ENCODE results near the gene SLC8A1.

The SLC8A1 gene

DNA sequence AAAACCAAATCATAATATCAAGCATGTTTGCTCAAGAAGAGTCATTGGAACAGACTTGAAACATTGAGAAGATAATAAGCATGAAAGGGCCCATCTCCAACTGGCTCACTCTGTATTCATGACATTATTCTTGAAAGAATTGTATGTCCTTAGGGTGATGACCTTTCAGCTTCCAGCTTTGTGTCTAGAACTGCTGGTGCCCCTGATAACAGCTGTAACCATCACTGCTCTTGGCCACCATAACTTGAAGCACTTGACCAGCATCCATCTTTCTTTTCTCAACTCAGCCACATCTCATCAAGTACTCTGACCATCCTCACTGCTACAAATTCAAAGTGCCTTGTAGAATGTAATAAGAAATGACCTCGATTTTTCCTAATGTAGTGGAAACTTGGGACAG lies 289.9 kb downstream of the SLC8A1 start:
- H3K14ac ChIP-seq (ENCODE audit: low read length): no peak overlapping the region
- H2BK12ac ChIP-seq (ENCODE audit: low read length): no peak overlapping the region
- H3K23ac ChIP-seq (ENCODE audit: low read length): no peak overlapping the region
- no peak overlapping the region for H3K27ac ChIP-seq (ENCODE audit: low read depth, low read length)
- H4K12ac ChIP-seq (ENCODE audit: low read depth, low read length): no peak overlapping the region
- no peak overlapping the region for H2BK5ac ChIP-seq (ENCODE audit: low read depth, low read length, poor library complexity)
- no peak for DNase-seq
- H4K8ac ChIP-seq (ENCODE audit: low read depth, low read length): no peak overlapping the region
- no CpG with 5 or more reads among the region's 1 CpG for WGBS (ENCODE audit: extremely low coverage, insufficient coverage, insufficient read length)
- H3K4me1 ChIP-seq (ENCODE audit: control insufficient read depth in 1 of 2, insufficient read depth in 2 of 2, low read length in 2 of 2): peaks cover 0 to 9% of the 10 kb centered on the region in 2 experiments
- no peak overlapping the region for H3K9ac ChIP-seq (ENCODE audit: low read length)
- H4K91ac ChIP-seq (ENCODE audit: low read depth, low read length): no peak overlapping the region
- no peaks in the 10 kb centered on the region for H3K79me2 ChIP-seq (ENCODE audit: control insufficient read depth, insufficient read depth, low read length, poor library complexity)
- H2AK5ac ChIP-seq (ENCODE audit: low read length): no peak overlapping the region
- no peak overlapping the region for H3K18ac ChIP-seq (ENCODE audit: low read length)
- H2AFZ ChIP-seq (ENCODE audit: insufficient read depth, low read length, poor library complexity): no peak overlapping the region
- peaks cover 2% of the 10 kb centered on the region for H3K79me1 ChIP-seq (ENCODE audit: low read length)
- H3K27me3 ChIP-seq (ENCODE audit: insufficient read depth, low read length): no peaks in the 10 kb centered on the region
- no peak overlapping the region for H3K4me3 ChIP-seq (ENCODE audit: low read depth, low read length)
- no peak overlapping the region for H2BK120ac ChIP-seq (ENCODE audit: insufficient read depth, low read length, poor library complexity)
- H3K4me2 ChIP-seq (ENCODE audit: low read length): no peak overlapping the region
- no peak overlapping the region for H3K4ac ChIP-seq (ENCODE audit: low read depth, low read length)
- peaks cover 0 to 13% of the 10 kb centered on the region in 2 experiments for H3K36me3 ChIP-seq (ENCODE audit: control insufficient read depth in 1 of 2, insufficient read depth in 2 of 2, low read length in 2 of 2)
- H3K9me3 ChIP-seq (ENCODE audit: insufficient read depth, low read depth, low read length): no peaks in the 10 kb centered on the region

DNA sequence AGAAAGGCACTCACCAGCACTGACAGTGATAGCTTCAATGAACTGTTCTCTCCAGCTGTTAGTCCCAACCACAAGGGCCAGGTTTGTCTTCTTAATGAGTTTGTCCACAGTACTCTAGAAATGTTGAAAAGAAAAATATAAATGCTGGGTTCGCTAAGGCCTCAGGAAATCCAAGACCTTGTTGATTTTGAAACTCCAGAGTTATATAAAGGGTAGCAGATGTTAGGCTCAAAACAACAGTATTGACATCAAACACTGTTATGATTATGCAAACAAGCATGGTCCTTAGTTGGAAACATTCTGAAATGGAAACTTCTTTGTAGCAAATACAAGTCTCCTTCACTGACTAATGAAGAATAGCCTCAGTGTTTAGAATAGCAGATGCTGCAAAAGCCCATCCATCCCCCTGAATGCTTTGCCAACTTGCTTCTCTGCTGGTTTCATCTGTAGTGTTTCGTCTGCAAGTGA lies 291.1 kb downstream of the SLC8A1 start:
- Histone ChIP-seq H4K12ac (ENCODE audit: low read depth, low read length) (no peak overlapping the region), H3K79me2 (ENCODE audit: control insufficient read depth, insufficient read depth, low read length, poor library complexity) (no peaks in the 10 kb centered on the region), H3K4me3 (ENCODE audit: low read depth, low read length) (no peak overlapping the region), H3K18ac (ENCODE audit: low read length) (no peak overlapping the region), H3K79me1 (ENCODE audit: low read length) (no peaks in the 10 kb centered on the region), H2BK5ac (ENCODE audit: low read depth, low read length, poor library complexity) (no peak overlapping the region), H3K9me3 (ENCODE audit: insufficient read depth, low read depth, low read length) (no peaks in the 10 kb centered on the region), H2AFZ (ENCODE audit: insufficient read depth, low read length, poor library complexity) (no peak overlapping the region), H3K27me3 (ENCODE audit: insufficient read depth, low read length) (no peaks in the 10 kb centered on the region), H3K4ac (ENCODE audit: low read depth, low read length) (no peak overlapping the region), H3K4me2 (ENCODE audit: low read length) (no peak overlapping the region), H3K36me3 (ENCODE audit: control insufficient read depth in 1 of 2, insufficient read depth in 2 of 2, low read length in 2 of 2) (peaks cover 0 to 16% of the 10 kb centered on the region in 2 experiments), H2BK12ac (ENCODE audit: low read length) (no peak overlapping the region), H2BK120ac (ENCODE audit: insufficient read depth, low read length, poor library complexity) (no peak overlapping the region), H3K23ac (ENCODE audit: low read length) (no peak overlapping the region), H4K91ac (ENCODE audit: low read depth, low read length) (no peak overlapping the region), H3K27ac (ENCODE audit: low read depth, low read length) (no peak overlapping the region), H3K14ac (ENCODE audit: low read length) (no peak overlapping the region), H2AK5ac (ENCODE audit: low read length) (no peak overlapping the region), H3K4me1 (ENCODE audit: control insufficient read depth in 1 of 2, insufficient read depth in 2 of 2, low read length in 2 of 2) (peaks cover 0 to 9% of the 10 kb centered on the region in 2 experiments), H3K9ac (ENCODE audit: low read length) (no peak overlapping the region), H4K8ac (ENCODE audit: low read depth, low read length) (no peak overlapping the region)
- WGBS (ENCODE audit: extremely low coverage, insufficient coverage, insufficient read length): no CpG with 5 or more reads among the region's 2 CpGs
- no peak for DNase-seq

DNA sequence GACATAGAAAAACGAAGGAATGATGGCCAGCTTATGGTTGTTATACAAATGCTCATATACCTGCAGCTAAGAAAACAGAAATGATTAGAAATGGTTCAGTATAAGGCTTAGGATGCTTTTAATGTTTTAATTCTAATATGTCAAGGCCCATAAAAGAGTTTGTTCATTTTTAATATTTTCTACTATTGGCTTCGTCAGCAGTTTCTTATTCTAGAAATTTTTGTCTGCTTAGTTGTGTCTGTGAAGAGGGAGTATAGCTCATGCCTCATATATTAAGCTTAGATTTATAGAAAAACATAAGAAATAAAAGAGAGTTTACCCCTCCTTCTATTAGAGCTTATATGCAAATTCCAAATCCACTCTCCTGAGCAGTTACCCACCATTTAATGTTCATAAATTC lies 292.6 kb downstream of the SLC8A1 start:
- H3K27me3 ChIP-seq (ENCODE audit: insufficient read depth, low read length): no peaks in the 10 kb centered on the region
- no peak overlapping the region for H3K4ac ChIP-seq (ENCODE audit: low read depth, low read length)
- no peak overlapping the region for H2BK120ac ChIP-seq (ENCODE audit: insufficient read depth, low read length, poor library complexity)
- no peak overlapping the region for H3K23ac ChIP-seq (ENCODE audit: low read length)
- no peaks in the 10 kb centered on the region for H3K79me2 ChIP-seq (ENCODE audit: control insufficient read depth, insufficient read depth, low read length, poor library complexity)
- no peak overlapping the region for H2AFZ ChIP-seq (ENCODE audit: insufficient read depth, low read length, poor library complexity)
- no CpG with 5 or more reads among the region's 2 CpGs for WGBS (ENCODE audit: extremely low coverage, insufficient coverage, insufficient read length)
- H3K4me2 ChIP-seq (ENCODE audit: low read length): no peak overlapping the region
- no peaks in the 10 kb centered on the region for H3K79me1 ChIP-seq (ENCODE audit: low read length)
- H3K4me1 ChIP-seq (ENCODE audit: control insufficient read depth in 1 of 2, insufficient read depth in 2 of 2, low read length in 2 of 2): peaks cover 0 to 3% of the 10 kb centered on the region in 2 experiments
- H4K91ac ChIP-seq (ENCODE audit: low read depth, low read length): no peak overlapping the region
- peaks cover 0 to 16% of the 10 kb centered on the region in 2 experiments for H3K36me3 ChIP-seq (ENCODE audit: control insufficient read depth in 1 of 2, insufficient read depth in 2 of 2, low read length in 2 of 2)
- no peak overlapping the region for H2BK12ac ChIP-seq (ENCODE audit: low read length)
- H3K4me3 ChIP-seq (ENCODE audit: low read depth, low read length): no peak overlapping the region
- H3K18ac ChIP-seq (ENCODE audit: low read length): no peak overlapping the region
- H2AK5ac ChIP-seq (ENCODE audit: low read length): no peak overlapping the region
- no peaks in the 10 kb centered on the region for H3K9me3 ChIP-seq (ENCODE audit: insufficient read depth, low read depth, low read length)
- H3K9ac ChIP-seq (ENCODE audit: low read length): no peak overlapping the region
- H3K14ac ChIP-seq (ENCODE audit: low read length): no peak overlapping the region
- DNase-seq: no peak
- no peak overlapping the region for H4K12ac ChIP-seq (ENCODE audit: low read depth, low read length)
- H2BK5ac ChIP-seq (ENCODE audit: low read depth, low read length, poor library complexity): no peak overlapping the region
- no peak overlapping the region for H4K8ac ChIP-seq (ENCODE audit: low read depth, low read length)
- H3K27ac ChIP-seq (ENCODE audit: low read depth, low read length): no peak overlapping the region

DNA sequence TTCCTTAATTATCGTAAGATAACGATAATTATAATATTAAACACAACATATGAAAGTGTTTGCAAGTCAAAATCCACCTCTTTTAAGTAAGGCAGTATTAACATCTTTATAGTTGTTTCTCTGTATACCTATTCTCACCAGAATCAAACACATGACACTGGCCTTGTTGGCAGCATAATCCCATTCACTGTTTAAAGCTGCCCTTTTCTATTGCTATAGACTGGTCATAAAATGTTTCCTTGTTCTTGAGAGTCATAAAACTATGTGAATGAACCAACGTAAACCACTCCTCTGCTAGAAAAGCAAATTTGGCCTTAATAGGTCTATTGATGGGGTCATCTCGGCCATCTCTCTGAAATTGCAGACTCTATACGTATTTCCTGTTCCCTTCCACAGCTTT lies 293.1 kb downstream of the SLC8A1 start:
- Histone ChIP-seq H4K91ac (ENCODE audit: low read depth, low read length) (no peak overlapping the region), H2AFZ (ENCODE audit: insufficient read depth, low read length, poor library complexity) (no peak overlapping the region), H4K12ac (ENCODE audit: low read depth, low read length) (no peak overlapping the region), H3K4ac (ENCODE audit: low read depth, low read length) (no peak overlapping the region), H3K23ac (ENCODE audit: low read length) (no peak overlapping the region), H3K14ac (ENCODE audit: low read length) (no peak overlapping the region), H3K36me3 (ENCODE audit: control insufficient read depth in 1 of 2, insufficient read depth in 2 of 2, low read length in 2 of 2) (peaks cover 0 to 16% of the 10 kb centered on the region in 2 experiments), H2BK5ac (ENCODE audit: low read depth, low read length, poor library complexity) (no peak overlapping the region), H3K4me1 (ENCODE audit: control insufficient read depth in 1 of 2, insufficient read depth in 2 of 2, low read length in 2 of 2) (peaks cover 0 to 3% of the 10 kb centered on the region in 2 experiments), H3K27me3 (ENCODE audit: insufficient read depth, low read length) (no peaks in the 10 kb centered on the region), H2AK5ac (ENCODE audit: low read length) (no peak overlapping the region), H3K9me3 (ENCODE audit: insufficient read depth, low read depth, low read length) (no peaks in the 10 kb centered on the region), H3K18ac (ENCODE audit: low read length) (no peak overlapping the region), H3K4me2 (ENCODE audit: low read length) (no peak overlapping the region), H2BK12ac (ENCODE audit: low read length) (no peak overlapping the region), H3K9ac (ENCODE audit: low read length) (no peak overlapping the region), H3K79me2 (ENCODE audit: control insufficient read depth, insufficient read depth, low read length, poor library complexity) (no peaks in the 10 kb centered on the region), H3K27ac (ENCODE audit: low read depth, low read length) (no peak overlapping the region), H4K8ac (ENCODE audit: low read depth, low read length) (no peak overlapping the region), H2BK120ac (ENCODE audit: insufficient read depth, low read length, poor library complexity) (no peak overlapping the region), H3K4me3 (ENCODE audit: low read depth, low read length) (no peak overlapping the region), H3K79me1 (ENCODE audit: low read length) (no peaks in the 10 kb centered on the region)
- WGBS (ENCODE audit: extremely low coverage, insufficient coverage, insufficient read length): no CpG with 5 or more reads among the region's 5 CpGs
- DNase-seq: no peak
